Articular chondrocyte of knee joint (primary cell): ENCODE data around the gene PSMC4. TPM values are rescaled to one million over a fixed set of nuclear protein-coding genes. Genes with fewer than 3 reads are reported as not detected.

Source experiments
- total RNA-seq: library from RNA; depleted of rRNA; stranded (reverse); fragments of >200 nt; gene quantifications from 2 replicates; pipeline ENCODE4 v1.2.3, GENCODE V29; 2012

Gene PSMC4
- total RNA-seq, result 72.2 and 77.2 TPM in 2 replicates

DNA sequence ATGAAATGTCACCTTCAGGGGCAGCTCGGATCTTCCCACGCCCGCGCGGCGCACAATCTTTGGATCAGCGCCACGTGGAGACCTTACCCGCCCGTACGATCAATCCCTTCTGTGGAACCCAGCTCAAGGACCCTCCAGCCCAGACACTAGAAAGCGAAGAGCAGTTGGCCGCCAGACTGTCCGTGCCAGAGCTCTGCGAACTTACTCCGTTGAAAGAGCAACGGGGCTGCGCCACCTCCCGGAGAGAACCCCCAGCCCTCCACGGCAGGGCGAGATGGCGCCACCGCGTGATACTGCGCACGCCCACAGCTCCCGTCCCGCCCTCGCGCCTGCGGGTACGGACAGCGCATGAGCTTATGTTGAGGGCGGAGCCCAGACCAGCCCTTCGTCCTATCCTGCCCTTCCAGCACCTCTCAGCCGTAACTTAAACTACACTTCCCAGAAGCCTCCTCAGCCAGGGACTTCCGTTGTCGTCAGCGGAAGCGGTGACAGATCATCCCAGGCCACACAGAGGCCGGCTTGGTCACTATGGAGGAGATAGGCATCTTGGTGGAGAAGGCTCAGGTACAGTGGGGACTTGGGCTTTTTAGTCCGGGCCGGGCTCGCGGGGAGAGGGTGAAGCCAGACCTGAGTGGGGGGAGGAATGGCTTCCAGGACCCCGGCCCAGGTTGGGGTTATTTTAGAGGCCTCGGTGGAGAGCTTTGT, at the start of gene PSMC4:
TSS of gene PSMC4 (plus strand) at position 491 of the 705 bp plus-strand sequence. CDS start at position 529, 38 bp downstream.

DNA sequence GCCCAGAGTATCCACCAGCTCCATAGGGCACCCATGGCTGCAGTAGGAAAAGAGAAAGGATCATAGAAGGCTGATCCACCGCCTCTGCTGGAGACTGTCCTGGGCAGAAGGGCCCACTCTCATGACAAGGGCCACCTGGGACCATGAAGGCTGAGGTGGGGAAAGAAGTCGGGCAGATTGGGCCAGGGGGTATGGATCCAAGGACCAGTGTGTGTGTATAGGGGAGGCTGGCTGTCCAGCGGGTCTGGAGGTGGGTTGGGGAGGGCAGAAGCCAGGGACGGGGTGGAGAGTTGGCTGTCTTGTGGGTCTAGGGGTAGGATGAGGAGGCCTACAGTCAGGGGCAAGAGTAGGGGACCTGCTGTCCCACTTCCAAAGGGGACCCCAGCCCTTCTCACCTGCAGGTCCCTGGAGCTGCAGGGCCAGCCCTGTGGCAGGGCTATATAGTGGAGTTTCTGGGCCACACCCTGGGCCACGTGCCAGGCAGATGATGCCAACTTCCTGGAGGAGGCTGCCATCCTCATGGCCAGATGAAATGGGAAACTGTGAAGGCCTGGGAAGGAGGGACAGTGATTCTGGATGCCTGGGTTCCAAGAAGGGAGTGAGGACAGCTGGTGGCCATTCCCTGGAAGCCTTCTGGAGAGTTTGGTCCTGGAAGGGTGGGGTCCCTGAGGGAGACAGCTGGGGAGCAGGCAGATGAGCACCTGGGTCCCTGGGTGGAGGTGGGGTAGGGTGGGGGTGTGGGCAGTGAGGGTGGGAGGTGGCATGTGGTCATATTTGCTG, 36.2 kb upstream of the PSMC4 start, which contains the start of gene FCGBP:
TSS of gene FCGBP (minus strand) at position 51 of the 780 bp plus-strand sequence.

DNA sequence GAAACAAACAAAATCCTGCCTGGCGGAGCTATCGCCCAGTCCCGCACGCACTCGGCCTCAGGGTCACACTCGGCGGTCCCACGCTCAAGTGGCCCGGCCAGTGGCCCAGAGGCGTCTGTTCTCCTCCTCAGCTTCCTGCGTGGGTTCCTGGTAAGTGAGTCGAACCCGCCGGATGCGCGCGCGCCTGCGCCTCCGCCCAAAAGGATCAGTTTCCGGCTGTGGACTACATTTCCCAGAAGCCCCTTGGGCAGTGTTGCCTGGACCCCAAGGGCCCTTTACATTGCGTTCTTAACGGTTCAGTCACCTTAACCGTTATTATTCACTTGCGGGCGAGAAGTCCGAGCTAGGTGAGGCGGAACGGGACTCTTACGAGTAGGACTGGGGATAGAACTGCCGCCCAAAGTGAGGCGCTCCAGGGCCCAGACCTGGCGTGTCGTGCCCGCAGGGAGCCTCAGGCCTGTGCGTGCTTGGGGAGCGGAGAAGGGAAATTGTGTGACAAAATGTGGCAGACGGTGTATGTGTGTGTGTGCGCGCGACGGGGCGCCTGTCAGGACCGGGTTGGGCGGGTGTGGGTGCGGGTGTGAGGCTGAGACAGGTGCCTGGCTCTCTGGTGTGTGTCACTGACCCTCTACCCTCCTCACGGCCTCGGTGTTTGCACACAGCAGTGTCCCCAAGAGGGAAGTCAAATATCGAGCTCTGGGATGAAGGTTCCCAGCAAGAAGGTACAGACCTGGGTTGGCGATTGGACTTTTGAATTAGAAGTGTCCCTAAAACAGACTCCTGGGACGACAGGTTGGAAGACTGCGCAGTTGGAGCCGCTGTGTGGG, 26.1 kb downstream of the PSMC4 start, which contains the start of gene ZNF546:
TSS of gene ZNF546 (plus strand) at position 250 of the 827 bp plus-strand sequence. CDS start 1,267 bp downstream, outside the sequence.

Other genes with a start within 250 kb of the PSMC4 start
- not detected in 2 replicates for gene CLC, start 233.1 kb upstream of the PSMC4 start, total RNA-seq
- gene LEUTX, start 192.3 kb upstream of the PSMC4 start, total RNA-seq, result not detected in 2 replicates
- 9.5 and 13.5 TPM in 2 replicates for gene DYRK1B, start 137.0 kb upstream of the PSMC4 start, total RNA-seq
- gene FBL, start 124.8 kb upstream of the PSMC4 start, total RNA-seq, result 93.7 and 120 TPM in 2 replicates
- gene FCGBP, start 36.5 kb upstream of the PSMC4 start, total RNA-seq, result 0.13 and 0.76 TPM in 2 replicates
- 8.5 and 9.8 TPM in 2 replicates for gene ZNF546, start 25.9 kb downstream of the PSMC4 start, total RNA-seq
- gene ZNF780B, start 85.1 kb downstream of the PSMC4 start, total RNA-seq, result 20.3 and 31.8 TPM in 2 replicates
- gene ZNF780A, start 119.8 kb downstream of the PSMC4 start, total RNA-seq, result 18.9 and 24.6 TPM in 2 replicates
- 7.1 and 7.7 TPM in 2 replicates for gene MAP3K10, start 220.3 kb downstream of the PSMC4 start, total RNA-seq
- gene TTC9B, start 247.2 kb downstream of the PSMC4 start, total RNA-seq, result not detected in 2 replicates